PC-3 (cell line): ENCODE data around the gene ATP5ME. TPM values are rescaled to one million over a fixed set of nuclear protein-coding genes. Genes with fewer than 3 reads are reported as not detected.

Experiments used
- ATAC-seq: fragments of 200-7000 bp; cut with Tn5 transposase; 2 replicates; pipeline ENCODE4 v1.9.1; 2020; ENCODE audit warnings: mild to moderate bottlenecking, moderate library complexity
- BruUV-seq: library from RNA; stranded (reverse); fragments of 400-500 nt; replicated peaks from 2 replicates; lab custom pipeline; 2021; lab: Mats Ljungman, UMichigan
- CTCF ChIA-PET: fragments of 300-600 bp; sonication (Branson Sonifier 250); formaldehyde crosslinking; loops from one replicate; lab custom pipeline; 2022; ENCODE audit warnings: antibody characterized with exemption; lab: Charles Lee
- POLR2A ChIA-PET: fragments of 300-600 bp; sonication (Branson Sonifier 250); formaldehyde crosslinking; loops from one replicate; lab custom pipeline; 2022; ENCODE audit warnings: antibody characterized with exemption; ENCODE audit not compliant: unreplicated experiment; lab: Charles Lee
- DNase-seq: peaks from one replicate; pipeline ENCODE4 v3.0.0-alpha.2; 2015
- H2AFZ ChIP-seq: fragments of 300-600 bp; sonication (generic); 2 replicates; pipeline ENCODE4 v1.6.0; 2016; ENCODE audit warnings: antibody characterized with exemption, low read length
- H3F3A ChIP-seq: fragments of 300-600 bp; sonication (generic); one replicate; pipeline ENCODE4 v1.6.0; 2017; ENCODE audit warnings: antibody characterized with exemption, low read length, control low read depth, mild to moderate bottlenecking; ENCODE audit not compliant: unreplicated experiment
- H3K27ac ChIP-seq: fragments of 300-600 bp; sonication (generic); 2 replicates; pipeline ENCODE4 v1.5.1; 2016; ENCODE audit warnings: mild to moderate bottlenecking, low read length
- H3K27me3 ChIP-seq: fragments of 300-600 bp; sonication (generic); 2 replicates; pipeline ENCODE4 v1.6.1; 2016; ENCODE audit warnings: low read length, mixed read lengths
- H3K36me3 ChIP-seq: fragments of 300-600 bp; sonication (generic); 2 replicates; pipeline ENCODE4 v1.6.1; 2016; ENCODE audit warnings: low read depth, mixed run types, low read length, mixed read lengths
- H3K4me1 ChIP-seq: fragments of 300-600 bp; sonication (generic); 2 replicates; pipeline ENCODE4 v1.5.1; 2016; ENCODE audit warnings: low read length; ENCODE audit not compliant: insufficient read depth
- H3K4me2 ChIP-seq: fragments of 300-600 bp; sonication (generic); 2 replicates; pipeline ENCODE4 v1.6.0; 2016; ENCODE audit warnings: low read length
- H3K4me3 ChIP-seq: fragments of 300-600 bp; sonication (generic); 2 replicates; pipeline ENCODE4 v1.5.1; 2016; ENCODE audit warnings: mild to moderate bottlenecking, low read length, mixed read lengths
- H3K79me2 ChIP-seq: fragments of 300-600 bp; sonication (generic); 2 replicates; pipeline ENCODE4 v1.6.1; 2017; ENCODE audit warnings: low read length, mixed read lengths
- H3K9ac ChIP-seq: fragments of 300-600 bp; sonication (generic); 2 replicates; pipeline ENCODE4 v1.6.0; 2016; ENCODE audit warnings: mild to moderate bottlenecking, low read length
- H3K9me2 ChIP-seq: fragments of 300-600 bp; sonication (generic); replicated peaks from 2 replicates; pipeline ENCODE4 v1.6.1; 2016; ENCODE audit warnings: mixed run types, low read length, mixed read lengths
- H3K9me3 ChIP-seq: fragments of 300-600 bp; sonication (generic); 2 replicates; pipeline ENCODE4 v1.6.1; 2016; ENCODE audit warnings: low read length, mixed read lengths
- H4K20me1 ChIP-seq: fragments of 300-600 bp; sonication (generic); 2 replicates; pipeline ENCODE4 v1.6.1; 2016; ENCODE audit warnings: low read length, mixed read lengths
- CTCF ChIP-seq: fragments of 300-600 bp; sonication (generic); conservative IDR thresholded peaks from 2 replicates; pipeline ENCODE4 v1.5.1; 2017; ENCODE audit warnings: antibody characterized with exemption, low read depth, mild to moderate bottlenecking, low read length
- EZH2 ChIP-seq: fragments of 300-600 bp; sonication (generic); IDR thresholded peaks from one replicate; pipeline ENCODE4 v1.6.1; 2017; ENCODE audit warnings: antibody characterized with exemption, mild to moderate bottlenecking, low read length; ENCODE audit not compliant: unreplicated experiment
- EZH2phosphoT487 ChIP-seq: fragments of 300-600 bp; sonication (generic); IDR thresholded peaks from 2 replicates; pipeline ENCODE4 v1.6.1; 2018; ENCODE audit warnings: mild to moderate bottlenecking, antibody characterized with exemption, low read length, borderline replicate concordance
- intact Hi-C: fragments of 100-400 bp; cut with micrococcal nuclease; formaldehyde crosslinking; loops from 2 replicates; pipeline ENCODE4 v1.9.0; 2023
- total RNA-seq: library from RNA; depleted of rRNA; stranded (reverse); fragments of >200 nt; gene quantifications from 2 replicates; pipeline ENCODE4 v1.2.3, GENCODE V29; 2014

Gene ATP5ME
- total RNA-seq, 1 experiment from 2014 or later: 579 TPM

GRCh38 chr4:667545-667925, 6.5 kb downstream of the ATP5ME start:
- Histone ChIP-seq H3K4me1 (no peaks in the 10 kb centered on the region), H3F3A (no peaks in the 10 kb centered on the region), H3K4me3 (no peak overlapping the region), H3K9me2 (no peaks in the 10 kb centered on the region), H3K4me2 (no peak overlapping the region), H3K9ac (no peak overlapping the region), H3K36me3 (peaks cover 11% of the 10 kb centered on the region; the same call in 1 of the 2 replicates), H3K79me2 (no peaks in the 10 kb centered on the region), H3K27ac (no peak overlapping the region), H3K27me3 (no peaks in the 10 kb centered on the region), H4K20me1 (no peaks in the 10 kb centered on the region), H3K9me3 (no peaks in the 10 kb centered on the region), H2AFZ (no peak overlapping the region)
- ATAC-seq (peak; percentile 27), DNase-seq (no peak)
- ChIA-PET POLR2A (no interaction called here), CTCF (no interaction called here)
- no TSS peak for BruUV-seq
- intact Hi-C loops: no loop called here
- TF ChIP-seq CTCF: no peak
- no peak for TF ChIP-seq EZH2phosphoT487
- TF ChIP-seq EZH2: no peak

- Histone ChIP-seq H3K9me3 (no peaks in the 10 kb centered on the region), H3K4me3 (no peak overlapping the region), H3K27me3 (no peaks in the 10 kb centered on the region), H4K20me1 (no peaks in the 10 kb centered on the region), H3K79me2 (no peaks in the 10 kb centered on the region), H3F3A (no peaks in the 10 kb centered on the region), H3K36me3 (peaks cover 5% of the 10 kb centered on the region; the same call in 1 of the 2 replicates), H3K4me1 (no peaks in the 10 kb centered on the region), H3K9me2 (no peaks in the 10 kb centered on the region), H3K27ac (no peak overlapping the region), H3K9ac (no peak overlapping the region), H2AFZ (no peak overlapping the region), H3K4me2 (no peak overlapping the region)
- no peak for ATAC-seq
- no TSS peak for BruUV-seq
- no peak for DNase-seq
- ChIA-PET CTCF (no interaction called here), POLR2A (no interaction called here)
- TF ChIP-seq EZH2: no peak
- no peak for TF ChIP-seq EZH2phosphoT487
- TF ChIP-seq CTCF: no peak
- intact Hi-C loops: no loop called here
Measured at GRCh38 chr4:666822-667544, 7.1 kb downstream of the ATP5ME start.

- H3K4me1 ChIP-seq: no peaks in the 10 kb centered on the region
- H3K27me3 ChIP-seq: no peaks in the 10 kb centered on the region
- no TSS peak for BruUV-seq
- TF ChIP-seq EZH2phosphoT487 (no peak), CTCF (no peak), EZH2 (no peak)
- CTCF ChIA-PET: no interaction called here
- H3K4me2 ChIP-seq: no peak overlapping the region
- POLR2A ChIA-PET: no interaction called here
- no peak overlapping the region for H3K27ac ChIP-seq
- intact Hi-C loops: no loop called here
- DNase-seq (no peak), ATAC-seq (no peak)
- no peaks in the 10 kb centered on the region for H3K9me2 ChIP-seq
- no peaks in the 10 kb centered on the region for H4K20me1 ChIP-seq
- no peak overlapping the region for H3K9ac ChIP-seq
- H3K79me2 ChIP-seq: no peaks in the 10 kb centered on the region
- no peaks in the 10 kb centered on the region for H3F3A ChIP-seq
- H3K9me3 ChIP-seq: no peaks in the 10 kb centered on the region
- no peaks in the 10 kb centered on the region; the same call in 1 of the 2 replicates for H3K36me3 ChIP-seq
- H2AFZ ChIP-seq: no peak overlapping the region
- H3K4me3 ChIP-seq: no peak overlapping the region
Measured at GRCh38 chr4:666436-666810, 7.7 kb downstream of the ATP5ME start.
